PC-9 (cell line): ENCODE results near the gene MYO1B.

Experiments
- CTCF ChIP-seq: fragments of 200-600 bp; sonication (generic); conservative IDR thresholded peaks from 2 replicates; pipeline ENCODE4 v1.6.1; 2017; ENCODE audit warnings: mixed run types, antibody characterized with exemption, mild to moderate bottlenecking, moderate library complexity
- EZH2 ChIP-seq: fragments of 200-600 bp; sonication (generic); IDR thresholded peaks from 2 replicates; pipeline ENCODE4 v1.8.0; 2017; ENCODE audit warnings: antibody characterized with exemption, low read depth

- TF ChIP-seq CTCF (no peak), EZH2 (no peak)
Measured at GRCh38 chr2:191357678-191358077, 112.5 kb downstream of the MYO1B start.
